ENCODE measurements around the gene CLDN10.
"Not testable (repeated sequence)": the region's sequence is repeated elsewhere in the genome, so short reads cannot be mapped to it uniquely, and the experiment has no call there.

Gene CLDN10

GRCh38 chr13:95552539-95553441 lies at the start of gene CLDN10:
CLDN10 (plus strand) TSS chr13:95552720; CDS start chr13:95552754, 34 bp downstream.
- no peak for DNase-seq

- DNase-seq = no peak
Measured at GRCh38 chr13:95503662-95504061, 48.9 kb upstream of the CLDN10 start.

GRCh38 chr13:95505265-95505664 lies 47.3 kb upstream of the CLDN10 start:
- no peak for DNase-seq

- no peak for DNase-seq
Measured at GRCh38 chr13:95505986-95506385, 46.5 kb upstream of the CLDN10 start.

GRCh38 chr13:95507991-95508390 lies 44.5 kb upstream of the CLDN10 start:
- no peak for DNase-seq

- no peak for DNase-seq
Measured at GRCh38 chr13:95508996-95509395, 43.5 kb upstream of the CLDN10 start.

- DNase-seq = no peak
Measured at GRCh38 chr13:95509521-95510310, 42.8 kb upstream of the CLDN10 start.

GRCh38 chr13:95510950-95511349 lies 41.6 kb upstream of the CLDN10 start:
- no peak for DNase-seq

- no peak for DNase-seq
Measured at GRCh38 chr13:95512424-95512823, 40.1 kb upstream of the CLDN10 start.

GRCh38 chr13:95512957-95513356 lies 39.6 kb upstream of the CLDN10 start:
- no peak for DNase-seq

- DNase-seq = not testable (repeated sequence)
Measured at GRCh38 chr13:95515606-95516005, 36.9 kb upstream of the CLDN10 start.

- no peak for DNase-seq
Measured at GRCh38 chr13:95516021-95516420, 36.5 kb upstream of the CLDN10 start.

- DNase-seq = no peak
Measured at GRCh38 chr13:95516492-95516891, 36.0 kb upstream of the CLDN10 start.

GRCh38 chr13:95523598-95523997 lies 28.9 kb upstream of the CLDN10 start:
- DNase-seq = no peak

- DNase-seq = no peak
Measured at GRCh38 chr13:95524264-95524901, 28.1 kb upstream of the CLDN10 start.

- DNase-seq = no peak
Measured at GRCh38 chr13:95527955-95528354, 24.6 kb upstream of the CLDN10 start.

GRCh38 chr13:95530178-95530577 lies 22.3 kb upstream of the CLDN10 start:
- no peak for DNase-seq

GRCh38 chr13:95533545-95534160 lies 18.9 kb upstream of the CLDN10 start:
- no peak for DNase-seq

- DNase-seq = no peak
Measured at GRCh38 chr13:95535243-95535642, 17.3 kb upstream of the CLDN10 start.

GRCh38 chr13:95536632-95537241 lies 15.8 kb upstream of the CLDN10 start:
- DNase-seq = no peak

GRCh38 chr13:95540888-95541287 lies 11.6 kb upstream of the CLDN10 start:
- DNase-seq = no peak

GRCh38 chr13:95541308-95541707 lies 11.2 kb upstream of the CLDN10 start:
- DNase-seq = no peak

Data from activated CD4-positive, alpha-beta T cell treated with anti-CD3 and anti-CD28 coated beads, Interleukin-2, amount 50 U/mL, for 48 hours (primary cell).